Fibroblast of lung (primary cell): Measurements from ENCODE around the gene HAUS5. TPM values are rescaled to one million over a fixed set of nuclear protein-coding genes. Genes with fewer than 3 reads are reported as not detected.
"Not testable (repeated sequence)": the region's sequence is repeated elsewhere in the genome, so short reads cannot be mapped to it uniquely, and the experiment has no call there.

Source experiments
- DNase-seq, 2 donors: peaks; one replicate each; pipeline versions ENCODE4 v3.0.0 to v3.0.0-alpha.2; 2010; ENCODE audit warnings: low read depth in 2 of 2
- H2AFZ ChIP-seq: 2 replicates; pipeline ENCODE4 v1.5.1; 2012; ENCODE audit warnings: low read length, control low read depth, inconsistent platforms
- H3K27ac ChIP-seq: 2 replicates; pipeline ENCODE4 v1.5.1; 2011; ENCODE audit warnings: low read length, control low read depth; ENCODE audit not compliant: insufficient read depth
- H3K27me3 ChIP-seq: 2 replicates; pipeline ENCODE4 v1.5.1; 2011; ENCODE audit warnings: mild to moderate bottlenecking, low read length; ENCODE audit not compliant: control insufficient read depth, insufficient read depth
- H3K36me3 ChIP-seq: 2 replicates; pipeline ENCODE4 v1.5.1; 2011; ENCODE audit warnings: low read length; ENCODE audit not compliant: control insufficient read depth, insufficient read depth
- H3K4me1 ChIP-seq: 2 replicates; pipeline ENCODE4 v1.5.1; 2011; ENCODE audit warnings: low read length; ENCODE audit not compliant: control insufficient read depth, insufficient read depth; ENCODE audit errors: extremely low read depth
- H3K4me2 ChIP-seq: 2 replicates; pipeline ENCODE4 v1.5.1; 2011; ENCODE audit warnings: low read length, control low read depth; ENCODE audit not compliant: insufficient read depth; ENCODE audit errors: extremely low read depth
- H3K4me3 ChIP-seq, 4 experiments: fragments of 200-600 bp in 1 of 4; sonication (generic) in 1 of 4; replicated peaks in 1 of 4; 2 replicates each; pipeline ENCODE4 v1.5.1; 2011 to 2016; ENCODE audit warnings: low read length in 4 of 4, low read depth in 3 of 4, mild to moderate bottlenecking in 3 of 4, control low read depth in 2 of 4, inconsistent platforms in 1 of 4, mixed read lengths in 1 of 4; ENCODE audit not compliant: insufficient read depth in 1 of 4; ENCODE audit errors: control extremely low read depth in 1 of 4
- H3K79me2 ChIP-seq: 2 replicates; pipeline ENCODE4 v1.5.1; 2012; ENCODE audit warnings: mild to moderate bottlenecking, low read length, inconsistent platforms; ENCODE audit not compliant: control insufficient read depth, insufficient read depth
- H3K9ac ChIP-seq: 2 replicates; pipeline ENCODE4 v1.5.1; 2011; ENCODE audit warnings: mild to moderate bottlenecking, low read length, control low read depth; ENCODE audit not compliant: insufficient read depth
- H3K9me3 ChIP-seq: 2 replicates; pipeline ENCODE4 v1.5.1; 2012; ENCODE audit warnings: low read depth, low read length; ENCODE audit not compliant: control insufficient read depth, insufficient read depth
- H4K20me1 ChIP-seq: 2 replicates; pipeline ENCODE4 v1.5.1; 2011; ENCODE audit warnings: low read length; ENCODE audit not compliant: control insufficient read depth, insufficient read depth; ENCODE audit errors: extremely low read depth
- EZH2 ChIP-seq: IDR thresholded peaks from 2 replicates; pipeline ENCODE4 v1.5.1; 2012; ENCODE audit warnings: low read length, control low read depth, mild to moderate bottlenecking; ENCODE audit errors: missing control alignments
- polyA plus RNA-seq, 2 donors: library from polyadenylated mRNA; depleted of rRNA in 1 of 2; stranded (reverse) in 1 of 2; unstranded in 1 of 2; fragments of >200 nt; gene quantifications; 2 replicates each; pipeline ENCODE4 v1.2.1, GENCODE V29; 2011 to 2012; ENCODE audit warnings: missing spikeins in 1 of 2
- total RNA-seq: library from RNA; depleted of rRNA; stranded (reverse); fragments of >200 nt; gene quantifications from 2 replicates; pipeline ENCODE4 v1.2.1, GENCODE V29; 2014
- TF ChIP-seq, protein P1 (sequence below), 2 donors: IDR thresholded peaks in 1 of 2; conservative IDR thresholded peaks in 1 of 2; 1 replicate in 1 of 2; 2 replicates in 1 of 2; pipeline ENCODE4 v1.5.1; 2011 to 2012; ENCODE audit warnings: low read length in 2 of 2, control low read depth in 1 of 2, inconsistent platforms in 1 of 2, low read depth in 1 of 2, mild to moderate bottlenecking in 1 of 2

HAUS5 gene
- total and polyA plus RNA-seq, 2 donors (not counting 1 experiment from before 2014, with no cell fraction given) = 2.5 to 4.0 TPM

DNA sequence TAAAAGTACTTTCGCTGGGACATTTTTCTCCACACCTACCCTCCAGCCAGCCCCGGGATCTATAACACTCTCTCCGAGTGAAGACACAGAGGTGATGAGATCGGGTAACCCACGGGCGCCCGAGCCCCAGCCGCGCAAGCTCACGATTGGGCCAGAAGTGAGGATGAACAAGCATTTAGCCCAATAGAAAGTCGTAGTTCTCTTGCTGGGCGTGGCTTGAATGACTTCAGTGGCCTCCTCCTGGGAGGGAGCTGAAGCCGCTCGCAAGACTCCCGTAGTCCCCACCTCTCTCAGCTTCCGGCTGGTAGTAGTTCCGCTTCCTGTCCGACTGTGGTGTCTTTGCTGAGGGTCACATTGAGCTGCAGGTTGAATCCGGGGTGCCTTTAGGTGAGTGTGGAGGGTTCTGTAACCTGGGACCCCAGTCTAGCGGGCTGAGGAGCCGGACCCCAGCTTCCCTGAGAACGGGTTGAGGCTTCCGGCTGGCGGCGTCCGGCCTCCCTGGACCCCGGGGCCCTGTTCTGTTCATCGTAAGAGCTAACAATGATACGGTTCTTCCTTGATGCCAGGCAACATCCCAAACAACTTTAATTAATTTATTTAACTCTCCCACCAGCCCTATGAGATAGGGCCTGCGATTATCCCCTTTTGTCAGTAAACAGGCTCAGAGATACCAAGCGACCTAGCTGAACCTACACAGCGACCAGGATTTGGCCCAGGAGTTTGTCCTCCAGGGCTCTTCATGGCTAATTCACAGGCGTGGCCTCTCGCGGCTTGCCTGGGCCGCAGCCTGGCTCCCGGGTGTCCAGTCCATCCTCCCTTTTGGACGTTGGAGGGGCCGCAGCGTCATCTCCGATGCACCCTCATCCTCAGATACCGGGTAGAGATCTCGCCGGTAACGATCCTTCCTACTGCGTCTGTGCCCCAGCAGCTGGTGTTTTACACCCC is 35.8 kb downstream of the HAUS5 start, which contains the start of gene COX6B1:
TSS of gene COX6B1 (plus strand) at position 307 of the 945 bp plus-strand sequence. CDS start 2,921 bp downstream, outside the sequence.
- no peaks in the 10 kb centered on the region for H3K9me3 ChIP-seq
- peak; percentile 96 to 97 for DNase-seq
- peak within 1 kb of the TSS; percentile 96 for H3K4me2 ChIP-seq
- TF ChIP-seq, protein P1, sequence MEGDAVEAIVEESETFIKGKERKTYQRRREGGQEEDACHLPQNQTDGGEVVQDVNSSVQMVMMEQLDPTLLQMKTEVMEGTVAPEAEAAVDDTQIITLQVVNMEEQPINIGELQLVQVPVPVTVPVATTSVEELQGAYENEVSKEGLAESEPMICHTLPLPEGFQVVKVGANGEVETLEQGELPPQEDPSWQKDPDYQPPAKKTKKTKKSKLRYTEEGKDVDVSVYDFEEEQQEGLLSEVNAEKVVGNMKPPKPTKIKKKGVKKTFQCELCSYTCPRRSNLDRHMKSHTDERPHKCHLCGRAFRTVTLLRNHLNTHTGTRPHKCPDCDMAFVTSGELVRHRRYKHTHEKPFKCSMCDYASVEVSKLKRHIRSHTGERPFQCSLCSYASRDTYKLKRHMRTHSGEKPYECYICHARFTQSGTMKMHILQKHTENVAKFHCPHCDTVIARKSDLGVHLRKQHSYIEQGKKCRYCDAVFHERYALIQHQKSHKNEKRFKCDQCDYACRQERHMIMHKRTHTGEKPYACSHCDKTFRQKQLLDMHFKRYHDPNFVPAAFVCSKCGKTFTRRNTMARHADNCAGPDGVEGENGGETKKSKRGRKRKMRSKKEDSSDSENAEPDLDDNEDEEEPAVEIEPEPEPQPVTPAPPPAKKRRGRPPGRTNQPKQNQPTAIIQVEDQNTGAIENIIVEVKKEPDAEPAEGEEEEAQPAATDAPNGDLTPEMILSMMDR (conservative IDR thresholded peaks at IDR 0.05 in 1 of 2, IDR thresholded peaks at IDR 0.05 in 1 of 2; ENCODE audit: low read depth in 1 of 2, low read length in 2 of 2) = no peak
- TF ChIP-seq EZH2 = no peak
- no peaks in the 10 kb centered on the region for H4K20me1 ChIP-seq
- peak within 1 kb of the TSS; percentile 50 to 92 (median 78) for H3K4me3 ChIP-seq
- H3K36me3 ChIP-seq = no peaks in the 10 kb centered on the region
- peak within 1 kb of the TSS; percentile 52 for H3K9ac ChIP-seq
- peaks cover 16% of the 10 kb centered on the region for H3K79me2 ChIP-seq
- H2AFZ ChIP-seq = peak within 1 kb of the TSS; percentile 9
- no peaks in the 10 kb centered on the region for H3K27me3 ChIP-seq
- peak within 1 kb of the TSS; percentile 53 for H3K27ac ChIP-seq
- peaks cover 4% of the 10 kb centered on the region for H3K4me1 ChIP-seq

DNA sequence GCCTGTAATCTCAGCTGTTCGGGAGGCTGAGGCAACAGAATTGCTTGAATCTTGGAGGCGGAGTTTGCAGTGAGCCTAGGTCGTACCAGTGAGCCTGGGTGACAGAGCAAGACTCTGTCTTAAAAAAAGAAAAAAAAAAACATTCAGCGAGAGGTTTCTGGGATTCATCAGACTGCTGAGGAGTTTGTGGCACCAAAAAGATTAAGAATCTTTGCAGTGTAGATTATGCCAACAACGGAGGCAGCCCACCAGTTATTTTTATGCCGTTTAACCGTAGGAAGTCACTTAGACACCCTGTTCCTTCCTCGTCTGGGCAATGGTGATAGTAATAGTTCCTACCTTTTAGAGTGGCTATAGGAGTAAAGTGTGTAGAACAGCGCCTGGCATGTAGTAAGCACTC is 38.0 kb downstream of the HAUS5 start:
- TF ChIP-seq EZH2 = no peak
- TF ChIP-seq, protein P1 (conservative IDR thresholded peaks at IDR 0.05 in 1 of 2, IDR thresholded peaks at IDR 0.05 in 1 of 2; ENCODE audit: low read depth in 1 of 2, low read length in 2 of 2) = no peak
- Histone ChIP-seq H4K20me1 (no peaks in the 10 kb centered on the region), H3K9ac (no peak overlapping the region), H3K27me3 (no peaks in the 10 kb centered on the region), H3K27ac (no peak overlapping the region), H2AFZ (no peak overlapping the region), H3K36me3 (peaks cover 4% of the 10 kb centered on the region), H3K4me1 (peaks cover 3% of the 10 kb centered on the region), H3K4me3 (no peak overlapping the region), H3K9me3 (no peaks in the 10 kb centered on the region), H3K4me2 (no peak overlapping the region), H3K79me2 (peaks cover 16% of the 10 kb centered on the region)
- DNase-seq = no peak

DNA sequence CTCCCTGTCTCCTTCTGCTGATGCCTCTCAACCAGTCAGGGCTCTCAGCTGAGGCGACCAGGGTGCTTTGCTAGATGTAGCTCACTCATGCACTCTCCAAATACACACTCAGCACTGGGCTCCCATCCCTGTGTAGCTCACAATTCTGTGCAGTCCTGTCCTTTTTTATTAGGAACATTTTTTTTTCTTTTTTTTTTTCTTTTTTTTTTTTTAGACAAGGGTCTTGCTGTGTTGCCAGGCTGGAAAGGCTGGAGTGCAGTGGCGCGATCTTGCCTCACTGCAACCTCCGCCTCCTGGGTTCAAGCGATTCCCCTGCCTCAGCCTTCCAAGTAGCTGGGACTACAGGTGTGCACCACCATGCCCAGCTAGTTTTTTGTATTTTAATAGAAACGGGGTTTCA is 42.3 kb downstream of the HAUS5 start:
- H3K9ac ChIP-seq, H3K4me2 ChIP-seq, DNase-seq, H3K36me3 ChIP-seq, H3K9me3 ChIP-seq, H4K20me1 ChIP-seq, H2AFZ ChIP-seq, H3K27me3 ChIP-seq, H3K27ac ChIP-seq, H3K4me1 ChIP-seq, H3K79me2 ChIP-seq, H3K4me3 ChIP-seq: not testable (repeated sequence)
